Measurements from ENCODE around the gene GRAMD2A.

GRAMD2A gene

DNA sequence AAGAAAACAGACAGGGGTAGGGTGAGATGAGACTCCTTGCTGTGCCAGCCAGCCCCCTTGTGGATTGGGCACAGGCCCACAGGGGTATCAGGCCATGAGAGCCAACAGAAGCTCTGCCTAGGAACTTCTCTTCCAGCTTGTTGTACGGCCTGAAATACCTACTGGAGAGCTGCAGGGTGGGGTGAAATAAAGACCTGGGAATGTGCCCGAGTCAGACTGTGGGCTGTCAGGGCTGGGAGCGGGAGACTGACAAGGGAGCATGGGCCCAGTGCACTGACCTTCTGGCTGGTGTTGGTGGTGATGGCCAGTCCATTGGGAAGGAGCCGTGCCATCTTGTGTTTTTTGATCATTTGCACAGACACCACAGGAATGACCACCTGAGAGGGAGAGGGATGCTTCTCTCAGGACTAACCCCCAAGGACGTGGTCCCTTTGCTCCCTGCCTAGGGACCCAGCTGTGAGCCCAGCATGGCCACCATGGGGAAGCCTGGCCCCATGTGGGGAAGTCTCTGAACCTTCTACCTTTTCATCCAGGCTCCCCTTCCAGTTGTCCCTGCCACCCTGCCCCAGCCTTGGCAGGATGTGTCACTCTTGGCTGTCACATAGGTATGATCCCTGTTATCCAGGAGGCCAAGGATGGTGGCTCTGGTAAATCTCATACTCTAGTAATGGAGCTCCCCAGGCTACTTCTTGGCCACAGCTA lies 30.7 kb downstream of the GRAMD2A start:
- DNase-seq, result no peak

DNA sequence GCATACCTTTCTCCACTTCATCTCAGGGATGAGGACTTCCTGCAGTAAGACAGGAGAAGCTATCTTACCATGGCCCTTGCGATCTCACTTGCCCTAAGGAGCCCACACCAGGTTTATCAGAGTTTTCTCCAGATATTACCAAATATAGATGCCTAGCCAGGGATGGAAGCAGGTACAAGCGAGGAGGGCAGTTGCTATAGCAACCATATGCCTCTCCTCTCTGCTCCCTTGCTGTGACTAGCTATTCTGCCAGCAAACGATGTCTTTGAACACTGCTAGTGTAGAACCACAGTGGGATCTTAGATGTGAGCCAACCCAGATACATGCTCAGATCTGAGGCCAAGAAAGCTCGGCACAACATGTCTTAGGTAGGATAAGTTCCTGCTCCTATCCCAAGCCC lies 33.9 kb downstream of the GRAMD2A start:
- no peak for DNase-seq

DNA sequence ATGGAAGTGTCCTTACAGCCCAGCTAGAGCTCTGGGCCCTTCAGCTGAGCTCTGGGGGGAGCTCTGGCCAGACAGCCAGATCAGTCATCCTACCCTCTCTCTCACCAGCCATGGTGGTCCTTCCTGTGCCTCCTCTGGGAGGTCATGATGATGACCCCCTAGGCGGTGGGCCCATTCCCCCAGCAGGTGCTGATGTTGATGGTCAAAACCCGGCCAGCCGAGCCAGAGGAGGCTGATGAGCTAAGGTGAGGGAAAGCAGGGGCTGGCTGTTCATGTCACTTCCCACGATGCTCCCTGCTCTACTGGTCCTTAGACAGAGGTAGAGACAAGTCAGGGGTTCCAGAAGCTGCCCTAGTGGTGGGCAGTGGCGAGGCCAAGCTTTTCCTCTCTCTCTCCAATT lies 35.0 kb downstream of the GRAMD2A start:
- no peak for DNase-seq

DNA sequence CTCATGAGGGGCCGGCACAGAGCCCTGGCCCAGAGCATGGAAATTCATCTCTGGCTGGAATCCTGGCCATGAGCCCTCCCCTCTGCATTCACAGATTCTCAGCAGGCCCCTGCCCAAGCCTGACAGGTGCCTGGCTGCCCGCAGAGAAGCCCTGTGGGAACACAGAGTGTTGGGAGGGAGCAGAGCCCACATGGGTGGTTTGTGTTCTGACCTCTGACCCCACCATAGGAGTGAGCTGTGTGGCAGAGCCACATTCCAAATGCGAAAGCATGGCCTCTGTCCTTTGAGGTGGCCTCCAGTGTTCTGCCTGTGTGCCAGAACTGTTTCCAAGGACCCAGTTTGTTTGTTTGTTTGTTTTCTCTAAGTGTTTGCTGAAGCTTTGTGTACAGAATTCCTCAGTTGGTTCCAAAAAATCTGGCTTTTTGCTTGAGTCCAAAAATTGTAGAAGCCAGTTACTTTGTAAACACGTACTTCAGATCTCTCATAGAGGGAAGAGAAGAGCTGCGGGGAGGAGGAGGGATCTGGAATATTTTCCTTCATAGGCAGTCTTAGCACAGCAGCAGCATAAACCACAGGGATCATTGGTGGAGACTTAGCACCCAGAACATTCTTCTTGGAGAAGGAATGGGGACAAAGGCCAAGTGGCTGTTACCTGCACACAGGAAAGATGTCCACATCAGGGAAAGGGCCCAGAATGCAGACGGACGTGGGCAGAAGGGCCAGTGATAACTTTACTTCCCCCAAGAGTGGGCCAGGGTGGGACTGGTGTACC lies 36.0 kb downstream of the GRAMD2A start:
- DNase-seq, result no peak

DNA sequence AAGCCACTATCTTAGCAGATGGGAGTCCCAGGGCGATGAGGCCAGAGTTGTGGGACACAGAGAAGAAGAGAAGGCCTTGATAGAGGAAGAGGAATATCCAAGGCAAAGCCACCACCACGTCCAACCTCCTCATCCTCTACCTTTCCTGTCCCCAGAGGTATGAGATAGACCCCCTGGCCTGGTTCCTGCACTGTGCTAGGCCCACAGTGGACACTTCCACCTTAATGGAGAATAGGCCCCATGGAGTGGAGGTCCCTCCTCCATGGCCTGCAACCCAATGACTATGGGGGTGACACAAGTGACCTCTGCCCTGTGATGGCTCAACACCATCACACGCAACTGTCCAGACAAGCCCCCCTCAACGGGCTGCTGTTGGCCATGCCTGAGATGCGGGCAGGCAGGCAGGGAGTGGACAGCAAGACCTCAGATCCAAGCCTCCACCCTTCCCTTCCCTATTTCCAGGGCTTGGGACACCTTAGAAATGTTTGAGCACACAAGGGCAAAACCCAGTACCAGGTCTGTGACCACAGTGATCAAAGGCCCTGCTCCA lies 36.8 kb downstream of the GRAMD2A start:
- DNase-seq, result no peak

DNA sequence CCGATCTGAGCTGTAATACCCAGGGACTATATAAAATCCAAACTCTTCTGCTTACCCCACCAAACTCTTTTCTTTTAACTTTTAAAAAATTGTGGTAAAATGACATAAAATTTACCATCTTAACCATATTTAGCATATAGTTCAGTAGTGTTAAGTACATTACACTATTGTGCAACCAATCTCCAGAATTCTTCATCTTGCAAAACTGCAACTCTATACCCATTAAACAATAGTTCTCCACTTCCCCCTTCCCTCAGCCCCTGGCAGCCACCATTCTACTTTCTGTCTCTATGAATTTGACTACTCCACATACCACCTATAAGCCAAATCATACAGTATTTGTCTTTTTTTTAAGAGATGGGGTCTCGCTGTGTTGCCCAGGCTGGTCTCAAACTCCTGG lies 40.7 kb downstream of the GRAMD2A start:
- no peak for DNase-seq

DNA sequence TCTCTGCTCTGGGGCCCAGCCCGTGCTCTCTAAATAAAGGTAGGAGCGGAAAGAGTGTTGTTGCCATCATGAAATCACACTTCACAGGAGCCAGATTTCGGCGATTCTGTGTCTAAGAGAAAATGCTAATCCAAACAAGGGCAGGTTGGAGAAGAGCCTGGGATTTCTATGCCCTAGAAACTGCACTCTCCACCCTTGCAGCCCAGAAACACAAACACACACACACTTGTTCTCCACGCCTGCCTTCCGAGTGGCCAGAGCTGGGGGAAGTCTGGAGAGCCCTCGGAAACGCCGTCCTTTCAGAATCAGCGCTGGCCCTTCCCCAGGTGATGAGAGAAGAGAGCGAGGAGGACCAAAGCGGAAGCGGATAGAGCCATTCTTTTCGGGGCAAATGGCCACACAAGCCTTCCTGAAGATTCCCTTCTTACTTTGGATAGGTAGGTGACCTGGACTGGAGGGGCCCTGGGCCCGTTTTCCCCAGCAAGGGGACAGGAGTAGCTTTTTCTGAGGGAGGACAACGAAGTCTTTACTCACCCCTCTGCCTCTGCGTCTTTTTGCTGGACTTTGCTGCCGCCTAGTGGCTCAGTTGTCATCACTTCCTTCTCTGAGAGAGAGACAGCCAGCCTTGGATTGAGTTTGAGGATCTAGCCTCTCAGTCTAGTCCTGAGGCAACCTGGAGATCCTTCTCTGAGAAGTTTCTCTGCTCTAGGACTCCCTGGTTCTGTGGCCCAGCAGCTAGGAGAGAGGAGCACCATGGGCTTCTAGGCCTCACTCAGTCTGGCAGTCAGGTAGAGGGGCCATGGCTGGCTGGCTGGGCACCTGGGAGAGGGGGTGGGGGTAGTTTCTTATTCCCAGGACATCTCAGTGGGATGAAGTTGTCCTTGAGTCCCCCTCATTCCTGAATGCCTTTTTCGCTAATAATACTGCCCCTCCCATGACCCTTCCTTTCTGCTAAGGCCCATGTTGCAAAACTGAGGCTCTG lies 41.7 kb downstream of the GRAMD2A start:
- peak; percentile 88 for DNase-seq

DNA sequence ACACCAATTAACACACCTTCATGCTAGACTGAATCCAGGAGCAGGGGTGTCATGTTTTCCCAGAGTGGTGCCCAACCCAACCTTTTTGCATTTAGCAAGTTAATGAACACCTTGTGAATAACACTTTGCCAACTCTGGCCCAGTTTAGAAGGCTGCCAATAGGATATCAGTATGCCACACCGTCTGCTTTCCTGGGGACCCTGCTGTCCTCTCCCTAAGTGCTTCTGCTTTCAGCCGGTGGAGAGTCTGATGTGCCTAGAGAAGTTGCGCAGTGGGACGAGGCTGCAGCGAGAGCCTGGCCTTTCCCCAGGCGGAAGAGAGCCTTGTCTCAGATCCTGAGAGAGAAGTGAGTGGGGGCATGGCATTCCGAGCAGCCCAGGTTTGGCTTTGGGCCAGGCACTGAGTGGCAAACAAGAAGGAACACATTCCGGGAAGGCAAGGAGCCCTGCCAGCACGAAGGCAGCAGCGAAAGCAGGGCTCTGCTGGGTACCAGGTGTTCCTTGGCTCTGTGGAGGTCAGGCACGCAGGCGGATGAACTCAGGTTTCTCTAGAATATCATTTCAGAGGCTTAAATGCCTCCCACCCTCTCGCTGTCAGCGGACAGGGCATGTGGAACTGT lies 42.5 kb downstream of the GRAMD2A start:
- no peak for DNase-seq

DNA sequence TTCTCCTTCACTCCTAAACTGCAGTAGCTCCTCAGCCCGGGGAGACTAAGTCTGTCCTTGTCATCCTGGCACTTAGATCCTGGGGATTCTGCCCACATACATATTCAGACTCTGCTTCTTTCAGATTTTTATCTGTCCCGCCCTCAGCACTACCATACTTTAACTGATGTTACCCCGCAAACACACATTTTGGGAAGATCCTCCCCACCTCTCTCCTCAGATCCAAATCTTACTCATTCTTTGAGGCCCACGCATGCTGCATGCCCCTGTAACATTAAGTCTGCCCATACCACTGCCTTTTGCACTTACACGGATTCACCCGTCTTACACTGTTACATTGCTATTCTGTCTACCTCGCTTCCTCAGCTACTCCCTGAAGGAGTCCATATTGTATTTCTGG lies 43.3 kb downstream of the GRAMD2A start:
- DNase-seq, result no peak

DNA sequence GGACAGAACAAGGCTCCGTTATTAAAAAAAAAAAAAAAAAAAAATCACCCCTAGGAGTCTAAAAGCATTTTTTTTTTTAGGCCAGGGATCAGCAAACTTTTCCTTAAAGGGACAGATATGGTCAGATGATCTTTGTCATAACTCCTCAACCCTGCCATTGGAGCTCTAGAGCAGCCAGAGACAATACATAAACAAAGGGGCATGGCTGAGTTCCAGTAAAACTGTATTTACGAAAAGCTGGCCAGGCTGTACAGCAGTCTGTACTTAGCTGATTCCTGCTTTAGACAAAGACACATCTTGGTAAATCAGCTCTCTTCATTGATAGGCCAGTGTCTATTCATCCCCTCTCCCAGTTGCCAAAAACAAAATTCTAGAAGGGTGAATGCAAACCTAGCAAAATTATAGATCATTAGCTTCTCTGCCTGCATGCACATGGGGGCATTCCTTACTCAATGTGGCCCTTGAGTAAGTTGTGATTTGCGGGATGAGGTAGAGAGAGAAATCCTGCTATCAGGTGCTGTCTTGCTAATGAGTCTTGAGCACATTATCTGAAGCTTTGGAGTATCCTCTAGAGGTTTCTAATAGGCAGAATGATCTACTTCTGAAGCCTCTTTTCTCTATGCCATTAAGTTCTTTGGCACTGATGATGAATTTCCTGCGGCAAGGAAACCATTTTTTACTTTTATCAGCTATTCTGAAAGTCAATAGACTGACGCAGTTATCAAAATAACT lies 44.2 kb downstream of the GRAMD2A start:
- DNase-seq, result no peak

DNA sequence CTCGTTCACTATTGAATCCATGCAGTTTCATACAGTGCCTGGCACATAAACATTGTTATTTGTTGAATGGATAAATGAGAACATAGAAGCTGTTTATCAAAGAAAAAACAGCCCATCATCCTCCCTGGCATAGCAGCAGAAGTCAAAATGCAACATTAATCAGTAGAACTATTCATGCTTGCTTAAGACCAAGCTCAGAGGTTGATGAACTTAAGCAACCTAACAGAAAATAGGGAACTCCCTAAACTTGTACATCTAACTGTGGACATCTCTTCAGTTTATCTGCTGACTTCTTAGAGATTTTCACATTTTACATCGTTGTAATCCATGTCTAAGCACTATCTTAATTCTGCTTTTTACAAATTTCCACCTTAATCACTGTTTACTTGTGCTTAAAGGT lies 50.2 kb downstream of the GRAMD2A start:
- DNase-seq, result no peak

DNA sequence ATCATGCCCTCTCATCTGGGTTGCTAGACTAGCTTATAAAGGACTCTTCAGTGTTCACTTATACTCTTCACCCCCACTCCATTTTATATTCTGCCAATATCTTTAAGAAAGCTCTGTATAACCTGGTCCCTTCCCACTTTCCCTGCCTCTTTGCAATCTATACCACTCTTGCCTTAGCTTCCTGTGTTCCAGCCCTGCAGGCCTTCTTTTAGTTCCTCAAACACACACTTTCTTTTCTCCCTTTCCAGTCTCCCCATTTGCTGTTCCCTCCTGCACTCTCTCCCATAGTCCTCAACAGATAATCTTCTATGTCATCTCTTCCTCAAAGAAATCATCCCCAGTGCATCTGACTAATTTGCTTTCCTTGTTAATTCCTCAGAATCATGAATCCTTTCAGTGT lies 50.7 kb downstream of the GRAMD2A start:
- DNase-seq, result no peak

DNA sequence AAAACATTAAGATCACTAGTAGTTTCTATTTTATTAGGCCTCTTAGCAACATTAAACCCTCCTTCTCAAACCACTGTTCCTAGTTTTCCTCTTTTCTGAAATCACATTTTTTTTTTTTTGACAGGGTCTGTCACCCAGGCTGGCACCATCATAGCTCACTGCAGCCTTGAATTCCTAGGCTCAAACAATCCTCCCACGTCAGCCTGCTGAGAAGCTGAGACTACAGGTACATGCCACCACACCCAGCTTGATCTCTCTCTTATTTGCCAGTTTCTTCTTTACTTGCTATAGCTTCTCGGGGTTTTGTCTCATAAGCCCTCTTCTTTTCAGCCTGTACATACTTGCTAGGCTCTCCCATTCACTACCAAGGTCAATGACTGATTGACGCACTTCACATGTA lies 51.4 kb downstream of the GRAMD2A start:
- DNase-seq, result no peak

DNA sequence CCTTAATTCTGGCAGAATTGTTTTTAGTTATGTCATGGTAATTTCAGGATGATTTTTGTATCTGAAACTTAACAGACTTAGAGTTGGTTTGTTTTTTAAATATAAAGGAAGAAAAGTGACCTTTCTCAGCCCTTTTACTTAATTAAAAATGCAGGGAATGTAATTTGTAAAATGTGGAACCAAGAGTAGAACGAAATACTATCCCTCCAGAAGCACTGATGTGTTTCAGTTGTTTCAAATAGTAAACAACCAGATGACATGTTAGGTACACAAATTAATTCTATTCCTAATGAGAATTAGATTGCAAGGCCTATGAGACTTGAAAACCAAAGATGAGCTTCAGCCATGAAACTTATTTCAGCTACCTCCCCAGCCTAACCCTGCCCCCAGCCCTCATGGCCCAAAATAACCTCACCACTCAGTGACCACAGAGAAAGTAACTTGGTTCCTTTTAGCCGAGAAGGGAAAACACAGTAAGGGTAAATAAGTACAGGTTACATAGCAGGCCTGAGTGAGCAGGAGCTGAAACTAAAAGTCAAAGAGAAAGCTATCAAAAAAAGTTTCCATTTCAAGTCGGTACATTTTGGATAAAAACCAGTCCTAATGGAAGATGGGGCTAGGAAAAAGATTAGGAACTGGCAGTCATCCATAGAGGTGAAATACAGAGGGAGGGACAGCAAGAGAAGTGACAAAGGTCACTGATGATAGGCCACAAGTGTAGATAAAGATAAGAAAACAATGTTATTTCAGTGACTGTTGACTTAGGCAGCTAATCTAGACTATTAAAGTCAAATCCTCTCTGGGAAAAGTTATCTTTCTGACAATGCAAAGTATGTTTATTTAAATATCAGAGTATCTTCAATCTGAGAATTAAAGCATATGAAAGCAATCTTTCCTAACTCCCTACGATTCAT lies 56.2 kb downstream of the GRAMD2A start:
- DNase-seq, result no peak

DNA sequence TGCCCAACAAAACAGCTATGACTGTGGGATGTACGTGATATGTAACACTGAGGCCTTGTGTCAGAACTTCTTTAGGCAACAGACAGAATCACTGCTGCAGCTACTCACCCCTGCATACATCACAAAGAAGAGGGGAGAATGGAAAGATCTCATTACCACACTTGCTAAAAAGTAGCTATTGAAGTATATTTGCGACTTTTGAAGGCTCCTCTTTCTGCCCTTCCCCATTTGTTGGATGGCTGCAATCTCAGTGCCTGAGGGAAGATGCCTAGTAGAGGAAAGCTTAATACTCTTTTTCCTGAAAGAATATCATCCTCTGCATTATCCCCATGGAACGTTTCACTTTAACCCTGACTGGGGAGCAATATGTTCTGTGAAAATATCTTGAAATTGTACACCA lies 57.5 kb downstream of the GRAMD2A start:
- DNase-seq, result no peak

DNA sequence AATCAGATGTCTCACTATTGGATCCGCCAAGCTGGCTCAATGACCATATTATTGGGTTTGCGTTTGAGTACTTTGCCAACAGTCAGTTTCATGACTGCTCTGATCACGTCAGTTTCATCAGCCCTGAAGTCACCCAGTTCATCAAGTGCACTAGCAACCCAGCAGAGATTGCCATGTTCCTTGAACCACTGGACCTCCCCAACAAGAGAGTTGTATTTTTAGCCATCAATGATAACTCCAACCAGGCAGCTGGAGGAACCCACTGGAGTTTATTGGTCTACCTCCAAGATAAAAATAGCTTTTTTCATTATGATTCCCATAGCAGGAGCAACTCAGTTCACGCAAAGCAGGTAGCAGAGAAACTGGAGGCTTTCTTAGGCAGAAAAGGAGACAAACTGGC lies 57.9 kb downstream of the GRAMD2A start:
- no peak for DNase-seq

DNA sequence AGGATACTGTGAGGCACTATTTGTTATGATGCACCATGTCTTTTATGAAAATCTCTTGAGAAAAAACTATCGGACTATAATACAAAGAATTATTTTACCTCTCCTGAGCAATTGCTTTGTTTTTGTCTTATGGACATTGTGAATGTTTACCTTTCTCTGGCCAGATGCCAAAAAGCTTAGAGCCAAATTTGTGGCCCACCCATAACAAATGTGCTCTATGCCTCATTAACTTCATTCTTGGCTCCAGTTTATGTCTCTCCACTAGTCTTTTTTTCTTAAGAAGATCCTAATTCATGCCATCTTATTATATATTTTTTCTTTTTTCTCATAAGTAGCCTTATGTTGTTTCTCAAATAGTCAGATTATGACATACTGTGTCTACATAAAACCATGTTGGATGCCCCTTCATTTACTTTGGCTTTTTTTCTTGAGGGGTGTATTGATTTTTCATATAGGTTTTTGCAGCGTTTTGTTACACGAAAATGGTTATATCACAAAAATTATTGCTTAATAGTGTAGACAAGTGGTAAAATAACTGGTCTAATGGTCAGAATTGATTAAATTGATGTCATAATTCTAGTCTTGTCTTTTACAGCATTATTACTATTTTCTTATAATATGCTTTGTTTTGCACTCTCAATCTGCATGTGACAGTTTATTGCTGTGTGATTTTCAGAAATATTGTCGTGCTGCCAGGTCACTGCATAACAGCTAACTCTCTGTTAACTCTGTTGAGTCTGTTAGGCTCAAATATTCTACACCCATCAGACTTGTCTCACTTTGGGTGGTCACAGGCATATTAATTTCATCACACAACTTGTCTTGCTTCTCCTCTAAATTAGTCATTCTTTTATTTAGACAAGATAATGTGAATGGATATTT lies 61.2 kb downstream of the GRAMD2A start:
- DNase-seq, result no peak

DNA sequence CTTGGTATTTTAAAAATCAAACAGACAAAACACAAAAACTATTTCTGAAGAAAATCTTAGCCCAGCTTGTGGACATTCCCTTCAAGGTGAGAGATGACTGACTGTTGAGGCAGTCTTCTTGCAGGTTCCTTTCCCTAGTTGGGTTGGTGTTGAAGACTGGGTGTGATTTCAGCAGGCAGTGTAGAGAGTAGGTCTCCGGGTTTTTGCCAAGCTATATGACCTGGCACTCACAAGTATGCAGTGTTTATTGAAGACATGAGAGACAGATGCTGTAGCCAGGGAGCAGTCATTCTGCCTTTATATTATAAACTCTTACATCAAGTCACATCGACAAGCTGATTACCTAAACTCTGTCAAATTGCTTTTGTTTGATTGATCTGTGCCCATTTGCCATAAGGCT lies 61.9 kb downstream of the GRAMD2A start:
- DNase-seq, result no peak

DNA sequence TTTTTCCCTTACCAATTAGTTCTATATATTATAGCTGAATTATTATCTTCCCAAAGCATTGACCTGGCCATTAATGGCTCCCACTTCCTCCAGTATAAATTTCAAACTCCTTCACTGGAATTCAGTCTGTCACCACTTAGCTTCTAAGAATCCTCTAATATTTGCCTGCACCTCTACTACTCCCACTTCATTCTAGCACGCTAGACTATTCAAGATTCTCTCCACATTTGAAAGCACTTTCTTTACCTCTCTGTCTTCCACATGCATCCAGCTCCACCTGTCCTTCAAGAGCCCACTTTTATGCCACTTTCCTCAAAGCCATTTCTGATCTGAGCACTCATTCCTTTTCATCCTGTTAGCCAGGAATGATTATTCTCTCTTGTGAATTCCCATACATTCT lies 64.4 kb downstream of the GRAMD2A start:
- no peak for DNase-seq

DNA sequence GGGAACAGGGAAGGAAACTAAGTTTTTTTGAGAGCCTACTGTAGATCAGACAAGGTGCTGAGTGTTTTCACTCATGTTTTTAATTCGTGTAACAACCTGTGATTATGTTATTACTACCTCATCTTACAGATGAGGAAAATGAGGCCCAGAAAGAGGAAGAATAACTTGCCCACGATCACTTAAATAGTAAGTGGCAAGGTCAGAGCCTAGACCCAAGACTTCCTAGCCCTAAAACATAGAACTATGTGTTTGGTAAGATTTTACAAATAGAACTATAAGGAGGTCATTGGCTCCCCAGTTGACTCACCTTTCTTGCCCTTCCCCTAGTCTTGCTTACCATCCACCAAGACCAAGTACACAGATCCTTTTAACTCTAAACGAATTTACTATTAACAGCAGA lies 65.7 kb downstream of the GRAMD2A start:
- no peak for DNase-seq

Data from retina (tissue), 1 donor.